22Rv1 (cell line): ENCODE data around the gene CYP2C19.

Experiments used
- H3K27ac ChIP-seq: fragments of 450-650 bp; 2 replicates; pipeline ENCODE4 v1.5.1; 2017
- CTCF ChIP-seq: fragments of 450-650 bp; IDR thresholded peaks from 2 replicates; pipeline ENCODE4 v1.5.1; 2017; ENCODE audit warnings: mild to moderate bottlenecking
- ZFX ChIP-seq: fragments of 450-650 bp; IDR thresholded peaks from 2 replicates; pipeline ENCODE4 v1.6.1; 2017; ENCODE audit warnings: antibody characterized with exemption, borderline replicate concordance

The CYP2C19 gene

GRCh38 chr10:94846204-94846603 is 83.7 kb downstream of the CYP2C19 start:
- H3K27ac ChIP-seq: no peak overlapping the region
- no peak for TF ChIP-seq CTCF
- no peak for TF ChIP-seq ZFX

GRCh38 chr10:94850766-94851165 is 88.3 kb downstream of the CYP2C19 start:
- H3K27ac ChIP-seq: no peak overlapping the region
- no peak for TF ChIP-seq ZFX
- TF ChIP-seq CTCF: no peak

- TF ChIP-seq ZFX (no peak), CTCF (no peak)
Observed at GRCh38 chr10:94851263-94851662, 88.8 kb downstream of the CYP2C19 start.

GRCh38 chr10:94852438-94852837 is 90.0 kb downstream of the CYP2C19 start:
- no peak for TF ChIP-seq CTCF
- no peak for TF ChIP-seq ZFX
- no peak overlapping the region for H3K27ac ChIP-seq

More at GRCh38 chr10:94851263-94851662, 88.8 kb downstream of the CYP2C19 start:
- no peak overlapping the region for H3K27ac ChIP-seq

- H3K27ac ChIP-seq: no peak overlapping the region
- TF ChIP-seq CTCF (no peak), ZFX (no peak)
Observed at GRCh38 chr10:94853065-94853464, 90.6 kb downstream of the CYP2C19 start.

GRCh38 chr10:94858005-94858404 is 95.5 kb downstream of the CYP2C19 start:
- TF ChIP-seq CTCF: no peak
- TF ChIP-seq ZFX: no peak

GRCh38 chr10:94859086-94859485 is 96.6 kb downstream of the CYP2C19 start:
- TF ChIP-seq CTCF: no peak
- no peak for TF ChIP-seq ZFX
- H3K27ac ChIP-seq: no peak overlapping the region

More at GRCh38 chr10:94858005-94858404, 95.5 kb downstream of the CYP2C19 start:
- no peak overlapping the region for H3K27ac ChIP-seq
